Activated CD8-positive, alpha-beta T cell treated with anti-CD3 and anti-CD28 coated beads for 36 hours (primary cell): ENCODE data around the gene QRICH2. TPM values are rescaled to one million over a fixed set of nuclear protein-coding genes. Genes with fewer than 3 reads are reported as not detected.
"Not testable (repeated sequence)": the region's sequence is repeated elsewhere in the genome, so short reads cannot be mapped to it uniquely, and the experiment has no call there.

ENCODE experiments used
- ATAC-seq: fragments of 200-7000 bp; cut with Tn5 transposase; one replicate; pipeline ENCODE4 v1.10.0; 2021; ENCODE audit warnings: mild to moderate bottlenecking, moderate library complexity
- CTCF ChIA-PET: fragments of 350-600 bp; sonication (Branson Sonifier 250); formaldehyde crosslinking; loops from one replicate; lab custom pipeline; 2021; ENCODE audit warnings: antibody characterized with exemption; lab: Charles Lee
- POLR2A ChIA-PET: fragments of 350-600 bp; sonication (Branson Sonifier 250); formaldehyde crosslinking; loops from one replicate; lab custom pipeline; 2021; ENCODE audit warnings: antibody characterized with exemption; lab: Charles Lee
- DNase-seq: peaks from one replicate; pipeline ENCODE4 v3.0.0-alpha.2; 2020
- H3K27ac Mint-ChIP-seq: one replicate; pipeline ENCODE4 v1.8.0; 2021; ENCODE audit warnings: mild to moderate bottlenecking, mixed read lengths
- H3K27me3 Mint-ChIP-seq: one replicate; pipeline ENCODE4 v1.8.0; 2021; ENCODE audit warnings: mixed read lengths
- H3K36me3 Mint-ChIP-seq: one replicate; pipeline ENCODE4 v1.8.0; 2021; ENCODE audit warnings: low read depth, mixed read lengths
- H3K4me1 Mint-ChIP-seq: one replicate; pipeline ENCODE4 v1.8.0; 2021; ENCODE audit warnings: low read depth, mixed read lengths
- H3K4me3 Mint-ChIP-seq: one replicate; pipeline ENCODE4 v1.8.0; 2021; ENCODE audit warnings: mild to moderate bottlenecking, moderate library complexity, mixed read lengths
- H3K9me3 Mint-ChIP-seq: one replicate; pipeline ENCODE4 v1.8.0; 2021; ENCODE audit warnings: mixed read lengths
- CTCF ChIP-seq: fragments of 200-600 bp; IDR thresholded peaks from one replicate; pipeline ENCODE4 v1.8.0; 2022; ENCODE audit warnings: antibody characterized with exemption, mild to moderate bottlenecking
- intact Hi-C: fragments of 100-400 bp; cut with micrococcal nuclease; formaldehyde crosslinking; loops from one replicate; pipeline ENCODE4 v1.10.0; 2022
- total RNA-seq, 2 experiments: library from RNA; stranded (reverse); gene quantifications; one replicate each; pipeline ENCODE4 v1.2.3, GENCODE V29; 2021

QRICH2 gene
- total RNA-seq, 2 experiments from 2014 or later: 0.49 to 0.52 TPM

GRCh38 chr17:76270127-76270592 lies 37.9 kb downstream of the QRICH2 start:
- no peak for TF ChIP-seq CTCF
- DNase-seq (peak; percentile 81), ATAC-seq (no peak)
- ChIA-PET CTCF (interaction anchor here (0.9 to 5.4 kb wide), 10 partner anchors 9 to 167 kb away, joined by 3 to 37 read pairs (median 6); partner anchors contain the start of gene EXOC7), POLR2A (interaction anchor here (1.0 to 28.3 kb wide), 12 partner anchors 9 to 198 kb away, joined by 3 to 960 read pairs (median 20); partner anchors contain the start of genes FOXJ1, RNF157, SRP68 and UBALD2)
- intact Hi-C loops: no loop called here
- Mint-ChIP-seq H3K4me3 (peak overlapping the region; percentile 96), H3K9me3 (no peaks in the 10 kb centered on the region), H3K27ac (peak overlapping the region; percentile 99), H3K36me3 (peaks cover 56% of the 10 kb centered on the region), H3K4me1 (peaks cover 36% of the 10 kb centered on the region), H3K27me3 (no peaks in the 10 kb centered on the region)

GRCh38 chr17:76268991-76269981 lies 38.8 kb downstream of the QRICH2 start:
- POLR2A ChIA-PET: interaction anchor here (0.7 to 28.3 kb wide), 18 partner anchors 10 to 394 kb away, joined by 3 to 960 read pairs (median 10); partner anchors contain the start of genes FOXJ1, PRPSAP1, RNF157 and SPHK1
- CTCF ChIA-PET: interaction anchor here (0.9 to 5.4 kb wide), 13 partner anchors 8 to 198 kb away, joined by 3 to 37 read pairs (median 5); partner anchors contain the start of gene EXOC7
- peak overlapping the region; percentile 96 for H3K4me3 Mint-ChIP-seq
- ATAC-seq (no peak), DNase-seq (peak; percentile 60)
- intact Hi-C loops: loop anchor here (5.0 kb wide), 2 partner anchors 77 to 127 kb away; partner anchors contain the start of gene FOXJ1
- H3K36me3 Mint-ChIP-seq: peaks cover 56% of the 10 kb centered on the region
- no peak for TF ChIP-seq CTCF
- H3K4me1 Mint-ChIP-seq: peaks cover 31% of the 10 kb centered on the region
- H3K27ac Mint-ChIP-seq: peak overlapping the region; percentile 99
- H3K27me3 Mint-ChIP-seq: no peaks in the 10 kb centered on the region
- no peaks in the 10 kb centered on the region for H3K9me3 Mint-ChIP-seq

- no peak for TF ChIP-seq CTCF
- ChIA-PET POLR2A (interaction anchor here (0.6 to 28.3 kb wide), 21 partner anchors 7 to 470 kb away, joined by 3 to 960 read pairs (median 10); partner anchors contain the start of genes FOXJ1, MFSD11, PRPSAP1 and RNF157), CTCF (interaction anchor here (1.0 to 5.4 kb wide), 11 partner anchors 12 to 197 kb away, joined by 3 to 37 read pairs (median 5); no protein-coding TSS in a partner anchor)
- Mint-ChIP-seq H3K9me3 (no peaks in the 10 kb centered on the region), H3K4me3 (peak overlapping the region; percentile 96), H3K27ac (peak overlapping the region; percentile 99), H3K27me3 (no peaks in the 10 kb centered on the region), H3K36me3 (peaks cover 56% of the 10 kb centered on the region), H3K4me1 (peaks cover 31% of the 10 kb centered on the region)
- DNase-seq: peak; percentile 94
- peak; percentile 5 for ATAC-seq
- intact Hi-C loops: loop anchor here (5.0 kb wide), 2 partner anchors 76 to 126 kb away; partner anchors contain the start of gene FOXJ1
Observed at GRCh38 chr17:76268015-76268749, 39.9 kb downstream of the QRICH2 start.

- H3K27me3 Mint-ChIP-seq, ATAC-seq, H3K9me3 Mint-ChIP-seq: not testable (repeated sequence)
- Mint-ChIP-seq H3K4me1 (peaks cover 31% of the 10 kb centered on the region), H3K27ac (peak overlapping the region; percentile 99), H3K4me3 (peak overlapping the region; percentile 96), H3K36me3 (peaks cover 56% of the 10 kb centered on the region)
- intact Hi-C loops: loop anchor here (5.0 kb wide), 2 partner anchors 75 to 125 kb away; partner anchors contain the start of gene FOXJ1
- POLR2A ChIA-PET: interaction anchor here (0.6 to 28.3 kb wide), 17 partner anchors 8 to 470 kb away, joined by 3 to 960 read pairs (median 10); partner anchors contain the start of genes FOXJ1, MFSD11, PRPSAP1 and RNF157
- peak; percentile 58 for DNase-seq
- CTCF ChIA-PET: interaction anchor here (0.8 to 5.4 kb wide), 6 partner anchors 13 to 141 kb away, joined by 3 to 37 read pairs (median 6); no protein-coding TSS in a partner anchor
Observed at GRCh38 chr17:76267581-76268001, 40.5 kb downstream of the QRICH2 start.
